GM21515 (cell line): ENCODE data around the gene DNAH1.

Experiments
- ATAC-seq: cut with Tn5 transposase; IDR thresholded peaks from one replicate; pipeline ENCODE4 v1.9.1; 2021; ENCODE audit not compliant: unreplicated experiment

DNAH1 gene

DNA sequence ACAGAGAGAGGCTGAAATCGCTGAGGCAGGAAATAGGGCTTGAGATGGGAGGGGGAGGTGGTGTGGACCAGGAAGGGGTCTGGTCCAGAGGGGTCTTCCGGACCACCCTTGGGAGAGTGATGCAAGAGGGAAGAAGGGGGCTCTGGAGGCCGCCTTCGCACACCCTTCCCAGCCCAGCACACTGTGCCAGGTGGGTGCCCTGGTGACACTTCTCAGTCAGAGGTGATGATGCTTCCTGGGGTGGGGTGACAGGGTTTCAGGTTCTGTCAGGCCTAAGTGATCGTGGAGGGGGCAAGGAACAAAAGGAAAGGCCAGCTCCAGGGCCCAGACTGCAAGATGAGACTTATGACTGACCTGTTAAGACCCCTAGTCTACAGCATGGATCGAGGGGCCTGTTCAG is 116.1 kb downstream of the DNAH1 start:
- ATAC-seq: no peak

GRCh38 chr3:52432691-52433141 is 116.6 kb downstream of the DNAH1 start:
- ATAC-seq: no peak

GRCh38 chr3:52433328-52433995 is 117.3 kb downstream of the DNAH1 start:
- no peak for ATAC-seq

DNA sequence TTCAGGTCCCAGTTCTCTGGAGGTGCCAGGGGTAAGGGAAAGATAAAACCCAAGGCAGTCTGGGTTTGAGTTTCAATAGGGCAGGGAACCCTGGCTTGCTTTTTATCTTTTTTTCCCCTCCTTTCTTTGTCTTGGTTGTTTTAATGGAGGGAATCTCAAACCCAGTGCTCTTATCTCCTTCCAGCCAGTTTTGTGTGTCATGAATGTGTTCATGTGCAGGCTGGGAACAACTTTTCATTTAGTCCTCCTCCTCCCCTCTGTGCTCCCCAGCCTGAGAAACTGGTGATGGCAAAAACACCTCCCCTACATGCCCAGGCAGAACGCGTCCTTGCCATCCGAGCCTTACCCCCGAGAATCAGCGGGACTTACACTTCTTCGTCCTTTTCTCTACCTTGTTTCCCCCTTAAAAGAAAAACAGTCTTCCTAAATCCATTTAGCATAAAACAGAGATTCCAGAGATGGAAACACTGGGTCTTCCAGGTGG is 117.9 kb downstream of the DNAH1 start:
- ATAC-seq: no peak

- no peak for ATAC-seq
These were observed 118.5 kb downstream of the DNAH1 start for GRCh38 chr3:52434491-52435115.

- no peak for ATAC-seq
These were observed 119.4 kb downstream of the DNAH1 start for GRCh38 chr3:52435246-52436101.

DNA sequence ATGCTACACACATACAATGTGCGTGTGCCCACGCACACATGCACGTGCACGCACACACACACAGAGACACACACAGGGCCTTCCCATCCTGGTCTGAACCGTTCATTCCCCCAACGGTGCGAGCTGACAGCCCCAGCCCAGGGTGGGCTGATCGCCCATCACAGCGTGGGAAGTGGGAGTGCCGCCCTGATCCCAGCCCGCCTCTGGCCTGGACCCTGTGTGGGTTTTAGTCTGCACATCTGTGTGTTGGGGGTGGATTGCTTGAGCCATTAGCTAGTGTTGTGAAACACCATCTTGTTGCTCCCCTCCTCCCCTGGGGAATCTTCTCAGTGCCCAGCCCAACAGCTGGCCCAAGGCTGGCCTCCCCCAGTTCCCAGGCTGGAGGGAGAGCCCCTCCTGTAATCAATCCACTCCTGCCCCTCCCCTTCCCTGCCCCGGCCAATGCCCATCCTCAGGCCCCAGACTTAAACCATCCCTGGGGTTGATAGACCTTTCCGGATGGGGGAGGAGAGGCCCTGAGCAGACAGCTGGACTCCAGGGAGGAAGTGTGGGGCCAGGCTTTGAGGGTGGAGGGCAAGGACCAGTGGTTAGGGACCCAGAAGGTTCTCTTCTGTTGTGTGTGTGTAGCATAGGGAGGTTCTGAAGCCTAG is 120.5 kb downstream of the DNAH1 start:
- no peak for ATAC-seq

DNA sequence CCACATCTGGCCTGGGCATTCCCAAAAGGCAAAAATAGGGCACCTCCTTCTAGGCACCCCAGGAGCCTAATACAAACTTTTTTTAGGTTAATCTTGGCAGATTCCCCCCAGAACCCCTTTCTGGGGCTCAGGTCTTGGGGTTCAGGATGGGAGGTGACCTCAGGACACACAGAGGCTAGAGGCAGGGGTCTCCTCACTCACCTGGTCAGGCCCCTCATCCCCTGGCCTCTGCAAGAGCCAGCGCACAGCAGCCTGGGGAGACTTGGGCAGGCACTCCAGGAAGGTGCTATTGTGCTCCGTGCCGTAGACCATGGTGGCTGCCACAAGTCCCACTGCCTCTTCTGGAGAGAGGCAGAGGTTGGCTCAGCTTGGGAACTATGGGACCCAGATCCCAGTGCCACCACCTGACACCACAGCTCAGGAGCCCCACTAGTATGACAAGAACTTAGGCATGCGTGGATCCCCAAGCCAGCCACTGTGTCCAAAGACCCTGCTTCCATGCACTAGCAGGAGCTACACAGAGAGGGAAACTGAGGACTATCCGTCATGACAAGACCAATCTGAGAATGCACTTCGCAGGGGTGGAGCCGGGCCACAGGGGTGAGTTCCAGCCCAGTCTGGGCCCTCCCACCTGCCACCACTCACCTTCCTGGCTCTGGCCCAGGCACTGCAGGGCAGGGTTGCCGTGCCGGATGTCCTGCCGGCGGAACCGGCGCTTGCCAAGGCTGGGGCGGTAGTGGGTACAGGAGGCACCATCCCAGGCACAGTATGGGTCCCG is 121.4 kb downstream of the DNAH1 start:
- no peak for ATAC-seq

DNA sequence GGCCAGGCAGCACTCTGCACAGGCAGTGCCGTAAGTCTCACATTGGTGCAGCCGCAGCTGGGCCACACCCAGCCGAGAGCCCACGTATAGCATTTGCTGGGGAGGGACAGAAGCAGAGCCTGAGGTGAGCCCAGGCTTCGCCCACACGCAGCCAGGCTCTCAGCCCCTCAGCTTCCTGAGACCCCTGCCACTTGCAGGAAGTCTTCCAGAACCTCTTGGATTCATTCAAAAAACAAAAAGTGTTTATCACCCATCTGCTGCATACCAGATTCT is 121.9 kb downstream of the DNAH1 start:
- ATAC-seq: no peak

GRCh38 chr3:52438579-52439425 is 122.7 kb downstream of the DNAH1 start:
- no peak for ATAC-seq

DNA sequence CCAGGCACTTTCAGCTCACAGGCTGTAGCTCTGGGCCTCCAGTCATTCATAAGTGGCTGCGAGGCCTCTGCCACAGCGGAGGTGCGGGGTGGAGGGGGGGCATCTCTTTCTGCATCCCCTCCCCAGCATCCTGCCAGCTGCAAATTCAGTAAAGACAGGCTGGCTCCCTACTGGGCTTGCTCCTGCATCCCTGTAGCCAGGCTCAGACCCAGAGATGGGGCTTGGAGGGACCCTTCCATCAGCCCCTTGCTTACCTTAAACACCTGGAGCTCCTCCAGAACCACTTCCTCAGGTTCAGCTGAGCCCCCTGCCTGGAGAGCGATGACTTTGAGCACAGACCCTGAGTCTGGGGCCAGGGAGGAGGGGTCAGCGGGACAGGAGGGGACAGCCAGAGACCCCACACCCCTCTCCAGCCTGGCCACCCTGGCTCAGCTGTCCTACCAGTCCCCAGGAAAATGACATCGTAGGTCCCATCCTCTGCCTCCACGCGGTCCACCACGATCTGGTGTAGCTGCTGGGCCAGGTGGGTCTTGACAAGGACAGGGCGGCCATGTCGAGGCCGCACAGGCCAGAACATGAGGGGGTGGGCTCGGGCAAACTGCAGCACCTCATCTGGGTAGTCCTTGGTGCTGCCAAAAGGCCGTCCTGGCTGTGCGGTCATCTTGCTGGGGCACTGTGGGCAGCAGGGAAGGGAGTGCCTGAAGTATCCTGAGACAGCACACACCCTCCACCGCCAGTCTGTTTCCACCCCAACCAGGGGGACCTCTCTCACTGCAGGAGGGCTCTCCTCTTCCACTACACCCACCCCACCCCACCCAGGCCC is 123.5 kb downstream of the DNAH1 start:
- no peak for ATAC-seq

- ATAC-seq: no peak
These were observed 124.1 kb downstream of the DNAH1 start for GRCh38 chr3:52440249-52440551.

DNA sequence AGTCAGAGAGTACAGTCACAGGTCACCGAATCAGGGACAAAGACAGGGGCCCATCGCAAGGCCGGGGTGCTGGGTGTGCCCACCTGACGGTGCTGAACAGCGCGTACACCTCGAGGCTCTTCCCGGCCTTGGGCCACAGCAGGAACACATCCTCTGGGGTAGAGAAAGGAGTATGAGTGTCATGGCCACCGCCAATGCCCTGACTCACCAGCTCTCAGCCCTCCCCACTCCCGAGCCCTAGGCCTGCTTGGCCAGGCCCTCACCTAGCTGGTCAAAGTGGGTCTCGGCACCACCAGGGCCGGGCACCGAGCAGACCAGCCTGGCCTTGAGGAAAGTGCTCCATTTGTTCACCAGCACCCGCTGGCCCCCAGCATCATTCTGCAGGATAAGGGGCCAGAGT is 124.6 kb downstream of the DNAH1 start:
- ATAC-seq: no peak

GRCh38 chr3:52441091-52441771 is 125.1 kb downstream of the DNAH1 start:
- no peak for ATAC-seq

GRCh38 chr3:52441772-52442332 is 125.7 kb downstream of the DNAH1 start:
- ATAC-seq: no peak

GRCh38 chr3:52442409-52443267 is 126.5 kb downstream of the DNAH1 start:
- ATAC-seq: no peak

DNA sequence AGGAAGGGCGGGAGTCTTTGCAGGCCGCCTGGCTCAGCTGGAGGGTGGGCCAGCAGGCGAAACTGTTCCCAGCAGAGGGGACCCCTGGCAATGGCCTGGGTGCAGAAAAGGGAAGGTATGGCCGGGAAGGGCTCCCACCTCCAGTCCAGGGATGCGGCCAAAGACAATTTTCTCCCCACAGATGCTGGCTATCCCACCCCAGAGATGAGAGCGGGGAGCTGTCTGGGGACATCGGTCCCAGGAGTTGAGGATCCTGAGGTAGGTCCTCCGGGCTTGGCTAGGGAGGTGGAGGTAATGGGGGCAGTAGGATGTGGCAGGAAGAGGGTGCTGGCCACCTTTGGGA is 127.1 kb downstream of the DNAH1 start:
- ATAC-seq: no peak
